Smooth muscle cell of the coronary artery (primary cell): Measurements from ENCODE around the gene TBC1D2B. TPM values are rescaled to one million over a fixed set of nuclear protein-coding genes. Genes with fewer than 3 reads are reported as not detected.

Source experiments
- total RNA-seq: library from RNA; depleted of rRNA; stranded (reverse); fragments of >200 nt; gene quantifications from 2 replicates; pipeline ENCODE4 v1.2.3, GENCODE V29; 2014; ENCODE audit warnings: low replicate concordance

TBC1D2B gene
- 40.8 and 56.2 TPM in 2 replicates for total RNA-seq

DNA sequence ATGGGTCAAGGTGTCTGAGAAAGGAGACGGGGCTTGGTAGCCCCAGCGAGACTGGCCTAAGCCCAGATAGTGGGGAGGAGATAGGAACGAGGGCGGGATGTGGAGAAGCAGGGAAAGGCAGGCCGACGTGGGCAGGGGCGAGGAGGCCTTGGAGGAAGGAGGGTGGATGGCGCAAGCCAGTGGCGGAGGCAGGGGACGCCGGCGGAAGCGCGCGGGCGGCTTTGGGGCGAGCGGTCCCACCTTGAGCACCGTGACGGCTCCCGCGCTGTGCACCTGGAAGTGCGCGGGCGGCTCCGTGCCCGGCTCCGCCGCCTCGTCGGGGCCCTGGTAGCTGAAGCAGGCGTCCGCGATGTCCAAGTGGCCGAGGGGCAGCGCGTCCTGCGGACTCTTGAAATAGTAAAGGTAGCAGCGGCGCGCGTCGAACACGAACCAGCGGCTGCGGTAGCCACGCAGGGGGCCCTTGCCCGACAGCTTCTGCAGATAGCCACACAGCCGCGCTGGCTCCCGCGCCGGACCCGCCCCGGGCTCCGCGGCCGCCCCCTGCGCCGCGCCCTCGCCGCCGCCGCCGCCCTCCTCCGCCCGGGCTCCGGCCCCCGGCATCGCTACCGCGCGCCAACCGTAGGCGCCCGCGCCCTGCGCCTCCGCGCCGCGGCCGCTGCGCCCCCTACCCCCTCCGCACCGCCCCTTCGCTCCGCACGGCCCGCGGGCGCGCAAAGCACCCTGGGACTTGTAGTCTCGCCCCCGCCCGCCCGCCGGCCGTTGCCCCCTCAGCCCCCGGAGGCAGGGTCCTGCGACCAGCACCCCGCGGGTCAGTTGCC is at the start of gene TBC1D2B:
Gene TBC1D2B, minus strand, starts transcription at position 659 of the 818 bp plus-strand sequence. Its CDS starts 59 bp downstream, at position 600.

DNA sequence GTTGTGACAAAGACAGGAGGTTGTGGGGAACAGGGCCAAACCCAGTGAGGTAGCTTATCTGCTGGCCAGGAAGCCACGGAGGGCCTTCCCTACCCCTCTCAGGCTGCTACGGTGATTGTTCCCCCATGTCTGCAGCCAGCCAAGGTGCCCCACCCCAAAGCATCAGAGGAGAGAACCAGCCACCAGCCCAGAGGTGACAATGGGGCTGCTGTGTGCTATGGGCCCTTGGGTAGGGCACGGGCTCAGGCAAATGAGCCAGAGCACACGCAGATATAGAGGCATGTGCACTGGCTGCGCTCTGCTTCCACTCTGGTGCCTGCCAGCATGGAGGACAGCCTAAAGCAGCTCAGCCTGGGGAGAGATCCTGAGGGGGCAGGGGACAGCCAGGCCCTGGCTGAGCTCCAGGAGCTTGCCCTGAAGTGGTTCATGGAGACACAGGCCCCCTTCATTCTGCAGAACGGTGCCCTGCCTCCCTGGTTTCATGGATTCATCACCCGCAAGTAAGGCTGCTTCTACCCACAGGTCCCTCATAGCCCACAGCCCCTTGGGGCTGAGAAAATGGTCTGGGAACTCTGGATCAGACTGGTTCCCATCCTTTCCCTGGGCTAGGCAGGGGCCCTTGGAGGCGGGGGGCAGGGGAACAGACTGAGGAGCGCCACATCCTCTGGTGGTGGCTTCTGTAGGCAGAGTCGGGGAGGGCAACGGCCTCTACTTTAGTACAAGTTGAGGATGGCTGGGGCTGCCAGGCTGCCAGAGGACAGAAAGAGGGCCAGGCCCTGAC is 14.9 kb upstream of the TBC1D2B start, which contains the start of gene SH2D7:
Gene SH2D7, plus strand, starts transcription at position 301 of the 781 bp plus-strand sequence. Its CDS starts 24 bp downstream, at position 325.

Other genes with a start within 250 kb of the TBC1D2B start
- not detected in 2 replicates for gene SH2D7, start 14.8 kb upstream of the TBC1D2B start, total RNA-seq
- 1.4 and 3.2 TPM in 2 replicates for gene CIB2, start 53.7 kb upstream of the TBC1D2B start, total RNA-seq
- gene IDH3A, start 71.7 kb upstream of the TBC1D2B start, total RNA-seq: 20.8 and 33.9 TPM in 2 replicates
- under 0.01 TPM in 1 of 2 replicates, not detected in the other for gene ACSBG1, start 156.9 kb upstream of the TBC1D2B start, total RNA-seq
- gene DNAJA4, start 186.9 kb upstream of the TBC1D2B start, total RNA-seq: 0.75 and 3.2 TPM in 2 replicates
- 69.5 and 94.6 TPM in 2 replicates for gene SKIC8, start 221.9 kb upstream of the TBC1D2B start, total RNA-seq